Mononuclear cell (primary cell): ENCODE results near the gene FLII. TPM values are rescaled to one million over a fixed set of nuclear protein-coding genes. Genes with fewer than 3 reads are reported as not detected.
"Not testable (repeated sequence)": the region's sequence is repeated elsewhere in the genome, so short reads cannot be mapped to it uniquely, and the experiment has no call there.

Source experiments
- H3K27me3 ChIP-seq: 2 replicates; pipeline ENCODE4 v1.6.0; 2011; ENCODE audit warnings: low read length, control low read depth; ENCODE audit not compliant: insufficient read depth
- H3K4me1 ChIP-seq: 2 replicates; pipeline ENCODE4 v1.5.1; 2011; ENCODE audit warnings: mild to moderate bottlenecking, low read length, control low read depth; ENCODE audit not compliant: insufficient read depth
- H3K4me3 ChIP-seq: 2 replicates; pipeline ENCODE4 v1.5.1; 2011; ENCODE audit warnings: mild to moderate bottlenecking, low read length, moderate library complexity
- H3K9me3 ChIP-seq: 2 replicates; pipeline ENCODE4 v1.5.1; 2011; ENCODE audit warnings: low read depth, mild to moderate bottlenecking, control low read depth, low read length
- total RNA-seq: library from RNA; depleted of rRNA; stranded (reverse); fragments of >200 nt; gene quantifications from one replicate; pipeline ENCODE4 v1.2.3, GENCODE V29; 2012

Gene FLII
- total RNA-seq, result 122 TPM

GRCh38 chr17:18258356-18259038, at the start of gene FLII:
FLII (minus strand) TSS chr17:18258738; CDS start chr17:18258690, 48 bp downstream.
- H3K9me3 ChIP-seq, result no peaks in the 10 kb centered on the region
- peaks cover 52% of the 10 kb centered on the region for H3K4me1 ChIP-seq
- peak within 1 kb of the TSS; percentile 87 for H3K4me3 ChIP-seq
- H3K27me3 ChIP-seq, result no peaks in the 10 kb centered on the region

GRCh38 chr17:18303206-18303605, 44.7 kb upstream of the FLII start:
- H3K4me3 ChIP-seq, H3K27me3 ChIP-seq, H3K9me3 ChIP-seq: not testable (repeated sequence)
- peaks cover 35% of the 10 kb centered on the region for H3K4me1 ChIP-seq

GRCh38 chr17:18300725-18301480, 42.4 kb upstream of the FLII start:
- no peaks in the 10 kb centered on the region for H3K9me3 ChIP-seq
- H3K27me3 ChIP-seq, result no peaks in the 10 kb centered on the region
- peaks cover 50% of the 10 kb centered on the region for H3K4me1 ChIP-seq
- no peak overlapping the region for H3K4me3 ChIP-seq

GRCh38 chr17:18298061-18298460, 39.5 kb upstream of the FLII start:
- H3K9me3 ChIP-seq, H3K4me3 ChIP-seq, H3K27me3 ChIP-seq: not testable (repeated sequence)
- H3K4me1 ChIP-seq, result peaks cover 51% of the 10 kb centered on the region

GRCh38 chr17:18291718-18292540, 33.4 kb upstream of the FLII start:
- peaks cover 10% of the 10 kb centered on the region for H3K4me1 ChIP-seq
- no peak overlapping the region for H3K4me3 ChIP-seq
- H3K27me3 ChIP-seq, result no peaks in the 10 kb centered on the region
- no peaks in the 10 kb centered on the region for H3K9me3 ChIP-seq

- Histone ChIP-seq H3K4me3 (no peak overlapping the region), H3K9me3 (no peaks in the 10 kb centered on the region), H3K27me3 (no peaks in the 10 kb centered on the region), H3K4me1 (no peaks in the 10 kb centered on the region)
These were observed 26.8 kb upstream of the FLII start for GRCh38 chr17:18285296-18285695.

GRCh38 chr17:18281788-18282187, 23.2 kb upstream of the FLII start:
- Histone ChIP-seq H3K9me3 (no peaks in the 10 kb centered on the region), H3K27me3 (no peaks in the 10 kb centered on the region), H3K4me3 (no peak overlapping the region), H3K4me1 (no peaks in the 10 kb centered on the region)

- no peaks in the 10 kb centered on the region for H3K27me3 ChIP-seq
- H3K4me1 ChIP-seq, result no peaks in the 10 kb centered on the region
- no peaks in the 10 kb centered on the region for H3K9me3 ChIP-seq
- no peak overlapping the region for H3K4me3 ChIP-seq
These were observed 22.3 kb upstream of the FLII start for GRCh38 chr17:18280766-18281371.

GRCh38 chr17:18280249-18280648, 21.7 kb upstream of the FLII start:
- Histone ChIP-seq H3K4me3 (no peak overlapping the region), H3K9me3 (no peaks in the 10 kb centered on the region), H3K27me3 (no peaks in the 10 kb centered on the region), H3K4me1 (no peaks in the 10 kb centered on the region)

- no peaks in the 10 kb centered on the region for H3K27me3 ChIP-seq
- H3K4me3 ChIP-seq, result no peak overlapping the region
- H3K4me1 ChIP-seq, result no peaks in the 10 kb centered on the region
- no peaks in the 10 kb centered on the region for H3K9me3 ChIP-seq
These were observed 20.3 kb upstream of the FLII start for GRCh38 chr17:18278867-18279266.

GRCh38 chr17:18277076-18277475, 18.5 kb upstream of the FLII start:
- H3K4me3 ChIP-seq, result no peak overlapping the region
- no peaks in the 10 kb centered on the region for H3K27me3 ChIP-seq
- H3K9me3 ChIP-seq, result no peaks in the 10 kb centered on the region
- H3K4me1 ChIP-seq, result no peaks in the 10 kb centered on the region

GRCh38 chr17:18270046-18270931, 11.8 kb upstream of the FLII start:
- no peaks in the 10 kb centered on the region for H3K9me3 ChIP-seq
- no peaks in the 10 kb centered on the region for H3K27me3 ChIP-seq
- H3K4me3 ChIP-seq, result no peak overlapping the region
- H3K4me1 ChIP-seq, result no peaks in the 10 kb centered on the region

GRCh38 chr17:18267927-18268711, 9.6 kb upstream of the FLII start:
- Histone ChIP-seq H3K27me3 (no peaks in the 10 kb centered on the region), H3K4me1 (no peaks in the 10 kb centered on the region), H3K9me3 (no peaks in the 10 kb centered on the region), H3K4me3 (no peak overlapping the region)
